Thyroid gland (tissue), 4 donors: Measurements from ENCODE around the gene TPSG1. TPM values are rescaled to one million over a fixed set of nuclear protein-coding genes. Genes with fewer than 3 reads are reported as not detected.
"Not testable (repeated sequence)": the region's sequence is repeated elsewhere in the genome, so short reads cannot be mapped to it uniquely, and the experiment has no call there.

Source experiments
- DNase-seq, 2 donors: peaks; one replicate each; pipeline ENCODE4 v3.0.0-alpha.2; 2019
- H3K27ac ChIP-seq, 3 donors: fragments of 200-600 bp; sonication (generic); 1 replicate in 2 of 3; 2 replicates in 1 of 3; pipeline ENCODE4 v1.5.1; 2016 to 2019; ENCODE audit warnings: mild to moderate bottlenecking in 1 of 3, moderate library complexity in 1 of 3
- H3K27me3 ChIP-seq: fragments of 200-600 bp; sonication (generic); one replicate; pipeline ENCODE4 v1.5.1; 2019
- H3K36me3 ChIP-seq, 2 donors: fragments of 200-600 bp; sonication (generic); one replicate each; pipeline ENCODE4 v1.5.1; 2016 to 2019
- H3K4me1 ChIP-seq, 2 donors: fragments of 200-600 bp; sonication (generic); one replicate each; pipeline ENCODE4 v1.5.1; 2017 to 2019
- H3K4me3 ChIP-seq, 3 donors: fragments of 200-600 bp; sonication (generic); replicated peaks in 1 of 3; 1 replicate in 2 of 3; 2 replicates in 1 of 3; pipeline ENCODE4 v1.5.1; 2016; ENCODE audit warnings: mild to moderate bottlenecking in 1 of 3
- H3K9me3 ChIP-seq: fragments of 200-600 bp; sonication (generic); one replicate; pipeline ENCODE4 v1.5.1; 2017
- CTCF ChIP-seq, 6 experiments: fragments of 200-600 bp in 3 of 6; fragments of 450-650 bp in 3 of 6; sonication (generic) in 3 of 6; IDR thresholded peaks; one replicate each; pipeline ENCODE4 v1.5.1; 2016 to 2019; ENCODE audit warnings: antibody characterized with exemption in 6 of 6, mild to moderate bottlenecking in 2 of 6, inconsistent platforms in 1 of 6, moderate library complexity in 1 of 6
- POLR2A ChIP-seq, 2 donors: fragments of 450-650 bp; IDR thresholded peaks; one replicate each; pipeline ENCODE4 v1.6.1; 2017; ENCODE audit warnings: antibody characterized with exemption in 2 of 2, mild to moderate bottlenecking in 2 of 2, moderate library complexity in 1 of 2
- WGBS, 2 donors: methylation state at CpG; one replicate each; pipeline ENCODE4 v1.1.5; 2017; 5-methylcytosine and 5-hydroxymethylcytosine counted together
- intact Hi-C: fragments of 100-400 bp; cut with DNase I; formaldehyde crosslinking; loops from one replicate; pipeline ENCODE4 v1.15.1; 2023
- total RNA-seq, 4 donors: library from RNA; depleted of rRNA; stranded (reverse); fragments of >200 nt; gene quantifications; one replicate each; pipeline ENCODE4 v1.2.3, GENCODE V29; 2016

The TPSG1 gene
- total RNA-seq, 4 donors from 2014 or later = not detected

GRCh38 chr16:1256874-1257322, 31.8 kb upstream of the TPSG1 start:
- Histone ChIP-seq H3K36me3 (no peaks in the 10 kb centered on the region), H3K9me3 (no peaks in the 10 kb centered on the region), H3K4me1 (peaks cover 0 to 3% of the 10 kb centered on the region in 2 donors), H3K27me3 (no peaks in the 10 kb centered on the region), H3K4me3 (no peak overlapping the region), H3K27ac (no peak overlapping the region)
- intact Hi-C loops = no loop called here
- TF ChIP-seq CTCF (IDR thresholded peaks at IDR 0.05) (no peak), POLR2A (IDR thresholded peaks at IDR 0.05) (no peak)
- 82 to 87% methylated on average over 21 to 22 of the region's 22 CpGs for WGBS, 2 donors
- DNase-seq = no peak

- H3K27ac ChIP-seq, H3K4me3 ChIP-seq, H3K27me3 ChIP-seq, H3K4me1 ChIP-seq, H3K9me3 ChIP-seq, intact Hi-C loops, DNase-seq, H3K36me3 ChIP-seq: not testable (repeated sequence)
- WGBS, 2 donors = 83 to 85% methylated on average over 1 to 7 of the region's 23 CpGs
Observed at GRCh38 chr16:1256296-1256873, 31.3 kb upstream of the TPSG1 start.

GRCh38 chr16:1255276-1256122, 30.4 kb upstream of the TPSG1 start, which contains the start of gene TPSD1:
Gene TPSD1 (plus strand): TSS chr16:1256069. CDS start chr16:1256281, 212 bp downstream.
- H3K4me3 ChIP-seq, H3K9me3 ChIP-seq, H3K4me1 ChIP-seq, H3K27ac ChIP-seq, H3K36me3 ChIP-seq, intact Hi-C loops, H3K27me3 ChIP-seq, DNase-seq: not testable (repeated sequence)
- WGBS, 2 donors = 65 to 85% methylated on average over 8 to 11 of the region's 26 CpGs

GRCh38 chr16:1254821-1255220, 29.8 kb upstream of the TPSG1 start:
- H3K4me1 ChIP-seq, H3K27ac ChIP-seq, H3K9me3 ChIP-seq, H3K36me3 ChIP-seq, DNase-seq, intact Hi-C loops, H3K27me3 ChIP-seq, H3K4me3 ChIP-seq: not testable (repeated sequence)
- WGBS, 2 donors = no CpG with 5 or more reads among the region's 3 CpGs

- no CpG with 5 or more reads among the region's 47 CpGs for WGBS, 2 donors
- H3K4me3 ChIP-seq, DNase-seq, H3K9me3 ChIP-seq, H3K27me3 ChIP-seq, H3K4me1 ChIP-seq, H3K27ac ChIP-seq, H3K36me3 ChIP-seq, intact Hi-C loops: not testable (repeated sequence)
Observed at GRCh38 chr16:1253701-1254364, 28.8 kb upstream of the TPSG1 start.

GRCh38 chr16:1249031-1249755, 24.1 kb upstream of the TPSG1 start:
- DNase-seq, H3K27me3 ChIP-seq: not testable (repeated sequence)
- WGBS, 2 donors = no CpG with 5 or more reads among the region's 43 CpGs

GRCh38 chr16:1247903-1248537, 23.0 kb upstream of the TPSG1 start:
- not testable (repeated sequence) for H3K4me1 ChIP-seq, DNase-seq
- WGBS, 2 donors = 88 to 92% methylated on average over 14 of the region's 14 CpGs

More at GRCh38 chr16:1249031-1249755, 24.1 kb upstream of the TPSG1 start:
- H3K4me3 ChIP-seq, H3K4me1 ChIP-seq, H3K36me3 ChIP-seq, intact Hi-C loops, H3K9me3 ChIP-seq, H3K27ac ChIP-seq: not testable (repeated sequence)

More at GRCh38 chr16:1247903-1248537, 23.0 kb upstream of the TPSG1 start:
- intact Hi-C loops, H3K36me3 ChIP-seq, H3K9me3 ChIP-seq, H3K4me3 ChIP-seq, H3K27me3 ChIP-seq, H3K27ac ChIP-seq: not testable (repeated sequence)
